Panc1 (cell line): Measurements from ENCODE around the gene RHOT2. TPM values are rescaled to one million over a fixed set of nuclear protein-coding genes. Genes with fewer than 3 reads are reported as not detected.

Experiments
- ATAC-seq: fragments of 200-7000 bp; cut with Tn5 transposase; 2 replicates; pipeline ENCODE4 v1.9.1; 2020; ENCODE audit warnings: mild to moderate bottlenecking, moderate library complexity
- BruUV-seq: library from RNA; stranded (reverse); fragments of 400-500 nt; replicated peaks from 2 replicates; lab custom pipeline; 2021; lab: Mats Ljungman, UMichigan
- CTCF ChIA-PET: fragments of 300-600 bp; sonication (Branson Sonifier 250); formaldehyde crosslinking; loops from one replicate; lab custom pipeline; 2022; ENCODE audit warnings: antibody characterized with exemption; lab: Charles Lee
- POLR2A ChIA-PET: fragments of 300-600 bp; sonication (Branson Sonifier 250); formaldehyde crosslinking; loops from one replicate; lab custom pipeline; 2022; ENCODE audit warnings: antibody characterized with exemption; lab: Charles Lee
- DNase-seq: peaks from one replicate; pipeline ENCODE4 v3.0.0-alpha.2; 2010; ENCODE audit warnings: low read depth, low spot score
- H3K27ac ChIP-seq: 2 replicates; pipeline ENCODE4 v1.5.1; 2011; ENCODE audit warnings: mild to moderate bottlenecking, low read length, inconsistent platforms
- H3K27me3 ChIP-seq: fragments of 200-500 bp; sonication (Bioruptor generic); 2 replicates; pipeline ENCODE4 v1.6.0; 2014; ENCODE audit warnings: low read length, inconsistent platforms; ENCODE audit not compliant: control insufficient read depth, insufficient read depth
- H3K36me3 ChIP-seq: fragments of 200-500 bp; sonication (Bioruptor generic); 2 replicates; pipeline ENCODE4 v1.5.1; 2014; ENCODE audit warnings: inconsistent platforms, mild to moderate bottlenecking, low read length, moderate library complexity; ENCODE audit not compliant: control insufficient read depth, insufficient read depth
- H3K4me1 ChIP-seq: 2 replicates; pipeline ENCODE4 v1.5.1; 2011; ENCODE audit warnings: inconsistent platforms, mild to moderate bottlenecking, low read length, moderate library complexity; ENCODE audit not compliant: control insufficient read depth, insufficient read depth
- H3K4me3 ChIP-seq, 2 experiments: 2 replicates each; pipeline ENCODE4 v1.5.1; 2011 to 2012; ENCODE audit warnings: low read depth in 2 of 2, low read length in 2 of 2, mild to moderate bottlenecking in 2 of 2, inconsistent platforms in 1 of 2, moderate library complexity in 1 of 2
- H3K9me3 ChIP-seq: fragments of 200-500 bp; sonication (Bioruptor generic); 2 replicates; pipeline ENCODE4 v1.5.1; 2014; ENCODE audit warnings: low read depth, mild to moderate bottlenecking, inconsistent platforms, low read length, moderate library complexity; ENCODE audit not compliant: control insufficient read depth, insufficient read depth
- CTCF ChIP-seq: fragments of 450-650 bp; IDR thresholded peaks from 2 replicates; pipeline ENCODE4 v1.5.1; 2017; ENCODE audit warnings: mild to moderate bottlenecking
- POLR2AphosphoS5 ChIP-seq: IDR thresholded peaks from 2 replicates; pipeline ENCODE4 v1.6.1; 2012; ENCODE audit warnings: mild to moderate bottlenecking, low read depth, low read length, moderate library complexity
- REST ChIP-seq, 2 experiments: IDR thresholded peaks; 2 replicates each; pipeline ENCODE4 v1.6.1; 2011 to 2012; ENCODE audit warnings: low read depth in 2 of 2, control low read depth in 1 of 2, low read length in 1 of 2, mild to moderate bottlenecking in 1 of 2, moderate library complexity in 1 of 2; ENCODE audit not compliant: insufficient read depth in 1 of 2
- SIN3A ChIP-seq: IDR thresholded peaks from 2 replicates; pipeline ENCODE4 v1.6.1; 2012; ENCODE audit warnings: low read depth, mild to moderate bottlenecking, low read length, moderate library complexity, borderline replicate concordance; ENCODE audit not compliant: insufficient read depth
- TCF7L2 ChIP-seq: IDR thresholded peaks from 2 replicates; pipeline ENCODE4 v1.6.1; 2011; ENCODE audit warnings: mild to moderate bottlenecking, low read depth, low read length, inconsistent platforms
- in situ Hi-C: cut with HindIII; loops from 2 replicates; pipeline ENCODE4 v1.10.0; 2016; ENCODE audit warnings: low sequenced_read_pairs, low pct_unique_long_range_greater_than_20kb
- intact Hi-C: fragments of 100-400 bp; cut with micrococcal nuclease; formaldehyde crosslinking; loops from one replicate; pipeline ENCODE4 v1.10.0; 2022; ENCODE audit not compliant: unreplicated experiment
- total RNA-seq: library from RNA; stranded (reverse); gene quantifications from one replicate; pipeline ENCODE4 v1.2.1, GENCODE V29; 2021; ENCODE audit not compliant: unreplicated experiment

RHOT2 gene
- total RNA-seq, 1 experiment from 2014 or later, result 195 TPM

GRCh38 chr16:641326-642188 is 26.4 kb upstream of the RHOT2 start, which contains the start of gene MCRIP2:
TSS of gene MCRIP2 (plus strand) at chr16:641828. CDS start at chr16:641992, 164 bp downstream.
- ChIA-PET CTCF (no interaction called here), POLR2A (no interaction called here)
- BruUV-seq, result no TSS peak
- TF ChIP-seq REST (IDR thresholded peaks at IDR 0.05; ENCODE audit: insufficient read depth in 1 of 2, low read depth in 2 of 2, low read length in 1 of 2), result no peak
- no peak for TF ChIP-seq TCF7L2
- peak; percentile 50 for TF ChIP-seq POLR2AphosphoS5
- peak; percentile 58; the same call in 1 of the 2 replicates for TF ChIP-seq SIN3A
- TF ChIP-seq CTCF, result no peak
- intact Hi-C loops (no loop called here), in situ Hi-C loops (no loop called here)
- Histone ChIP-seq H3K9me3 (no peaks in the 10 kb centered on the region), H3K36me3 (no peaks in the 10 kb centered on the region), H3K27me3 (no peaks in the 10 kb centered on the region), H3K27ac (peak within 1 kb of the TSS; percentile 91), H3K4me1 (peaks cover 53% of the 10 kb centered on the region), H3K4me3 (peak within 1 kb of the TSS; percentile 64 to 75)
- DNase-seq (no peak), ATAC-seq (peak; percentile 67)

- Histone ChIP-seq H3K27me3 (no peaks in the 10 kb centered on the region), H3K36me3 (no peaks in the 10 kb centered on the region), H3K27ac (peak overlapping the region; percentile 91), H3K4me1 (peaks cover 57% of the 10 kb centered on the region), H3K9me3 (no peaks in the 10 kb centered on the region), H3K4me3 (peak overlapping the region; percentile 64 to 75)
- in situ Hi-C loops, result no loop called here
- TF ChIP-seq CTCF (no peak), TCF7L2 (no peak)
- ChIA-PET CTCF (no interaction called here), POLR2A (no interaction called here)
- intact Hi-C loops, result no loop called here
- no TSS peak for BruUV-seq
- no peak for DNase-seq
- peak; percentile 49 for ATAC-seq
Measured at GRCh38 chr16:642189-643049, 25.5 kb upstream of the RHOT2 start.
